ENCODE results near the gene MACROD2. TPM values are rescaled to one million over a fixed set of nuclear protein-coding genes. Genes with fewer than 3 reads are reported as not detected.

MACROD2 gene
- total and polyA plus RNA-seq, 2 of the 4 experiments (the other 2 are of a cell fraction): not detected

DNA sequence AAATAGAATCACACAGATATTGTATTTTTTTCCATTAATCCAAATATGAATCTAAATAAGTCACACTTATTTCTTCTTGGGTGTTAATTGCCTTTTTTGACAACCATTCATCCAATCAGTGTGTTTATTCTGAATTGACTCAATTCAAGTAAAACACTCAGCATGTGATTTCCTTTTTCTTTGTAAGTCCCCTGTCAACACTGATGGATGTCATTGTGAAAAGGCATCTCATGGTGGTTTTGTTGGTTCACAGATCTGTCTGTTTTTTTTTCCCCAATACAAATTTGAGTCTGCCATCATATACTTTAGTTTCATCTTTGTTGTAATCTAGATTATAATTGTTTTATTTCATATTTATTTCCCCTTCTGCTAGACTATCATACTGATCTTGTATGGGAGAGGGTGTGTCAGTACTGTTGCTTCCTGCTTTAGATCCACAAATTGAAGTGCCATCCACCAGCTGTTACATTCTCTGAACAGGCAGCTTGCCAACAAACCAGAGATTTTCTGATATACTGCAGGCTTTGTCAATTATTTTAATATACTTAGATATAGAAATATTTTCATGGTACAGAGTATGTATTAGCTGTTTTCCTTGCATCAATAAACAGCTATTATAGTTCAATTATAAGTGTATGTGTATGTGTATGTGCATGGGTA, 406.3 kb downstream of the MACROD2 start:
- Histone ChIP-seq H3K4me3 (ENCODE audit: insufficient read depth, low read depth, low read length) (no peak overlapping the region), H2AK9ac (replicated peaks; ENCODE audit: low read depth, low read length, poor library complexity) (no peak overlapping the region), H4K20me1 (ENCODE audit: insufficient read depth, low read length) (no peaks in the 10 kb centered on the region), H3K4me1 (ENCODE audit: control insufficient read depth, insufficient read depth, low read length) (no peaks in the 10 kb centered on the region), H4K8ac (ENCODE audit: low read depth in 2 of 2, low read length in 2 of 2) (no peak overlapping the region), H4K5ac (ENCODE audit: low read depth, low read length) (no peak overlapping the region), H3K27me3 (ENCODE audit: control insufficient read depth, insufficient read depth, low read length) (no peaks in the 10 kb centered on the region), H2BK5ac (ENCODE audit: low read depth, low read length, poor library complexity, severe bottlenecking) (no peak overlapping the region), H3K4me2 (ENCODE audit: low read depth, low read length) (no peak overlapping the region), H3K27ac (ENCODE audit: insufficient read depth, low read length) (no peak overlapping the region), H3K4ac (ENCODE audit: low read depth, low read length) (no peak overlapping the region), H3K79me1 (ENCODE audit: low read depth in 1 of 2, low read length in 2 of 2) (no peaks in the 10 kb centered on the region), H2BK20ac (ENCODE audit: low read depth, low read length) (no peak overlapping the region), H2AK5ac (ENCODE audit: low read depth, low read length) (no peak overlapping the region), H3K23ac (ENCODE audit: low read depth, low read length) (no peak overlapping the region), H3K9me1 (ENCODE audit: insufficient read depth, low read length) (no peaks in the 10 kb centered on the region), H4K91ac (ENCODE audit: insufficient read depth, low read depth, low read length) (no peak overlapping the region), H2BK15ac (ENCODE audit: low read depth, low read length) (no peak overlapping the region), H3K9me3 (ENCODE audit: control insufficient read depth, insufficient read depth, low read length) (no peaks in the 10 kb centered on the region), H3K9ac (ENCODE audit: low read depth, low read length) (no peak overlapping the region), H3K56ac (ENCODE audit: extremely low read depth, insufficient read depth, low read length) (no peak overlapping the region), H3K18ac (ENCODE audit: low read depth, low read length) (no peak overlapping the region), H2AFZ (replicated peaks; ENCODE audit: low read length, poor library complexity) (no peak overlapping the region), H2BK120ac (ENCODE audit: low read depth, low read length) (no peak overlapping the region), H3K36me3 (ENCODE audit: control insufficient read depth, insufficient read depth, low read length) (no peaks in the 10 kb centered on the region), H3K14ac (replicated peaks; ENCODE audit: low read depth, low read length) (no peak overlapping the region)
- BruUV-seq (replicated peaks): no TSS peak
- intact Hi-C loops (cut with micrococcal nuclease): no loop called here
- TF ChIP-seq FOS (IDR thresholded peaks at IDR 0.05; ENCODE audit: low read depth, low read length): no peak
- no peak for TF ChIP-seq RCOR1 (IDR thresholded peaks at IDR 0.05; ENCODE audit: insufficient replicate concordance, low read length)
- TF ChIP-seq BHLHE40 (IDR thresholded peaks at IDR 0.05; ENCODE audit: low read depth, low read length): no peak
- no peak for TF ChIP-seq RFX5 (IDR thresholded peaks at IDR 0.05; ENCODE audit: low read depth, low read length)
- TF ChIP-seq, protein P1, sequence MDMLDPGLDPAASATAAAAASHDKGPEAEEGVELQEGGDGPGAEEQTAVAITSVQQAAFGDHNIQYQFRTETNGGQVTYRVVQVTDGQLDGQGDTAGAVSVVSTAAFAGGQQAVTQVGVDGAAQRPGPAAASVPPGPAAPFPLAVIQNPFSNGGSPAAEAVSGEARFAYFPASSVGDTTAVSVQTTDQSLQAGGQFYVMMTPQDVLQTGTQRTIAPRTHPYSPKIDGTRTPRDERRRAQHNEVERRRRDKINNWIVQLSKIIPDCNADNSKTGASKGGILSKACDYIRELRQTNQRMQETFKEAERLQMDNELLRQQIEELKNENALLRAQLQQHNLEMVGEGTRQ (IDR thresholded peaks at IDR 0.05; ENCODE audit: low read depth, low read length): no peak
- no peak for TF ChIP-seq RAD21 (IDR thresholded peaks at IDR 0.05; ENCODE audit: low read length)
- no peak for TF ChIP-seq MXI1 (IDR thresholded peaks at IDR 0.05; ENCODE audit: borderline replicate concordance, low read depth, low read length)
- no peak for TF ChIP-seq MAZ (IDR thresholded peaks at IDR 0.05; ENCODE audit: borderline replicate concordance, low read depth, low read length)
- TF ChIP-seq MAFK (IDR thresholded peaks at IDR 0.05; ENCODE audit: low read depth, low read length): no peak
- no peak for TF ChIP-seq POLR2A (IDR thresholded peaks at IDR 0.05; ENCODE audit: low read depth, low read length)
- no peak for TF ChIP-seq CEBPB (IDR thresholded peaks at IDR 0.05; ENCODE audit: low read depth, low read length)
- no peak for TF ChIP-seq ELK1 (IDR thresholded peaks at IDR 0.05; ENCODE audit: borderline replicate concordance, low read depth, low read length)
- TF ChIP-seq, protein P2, sequence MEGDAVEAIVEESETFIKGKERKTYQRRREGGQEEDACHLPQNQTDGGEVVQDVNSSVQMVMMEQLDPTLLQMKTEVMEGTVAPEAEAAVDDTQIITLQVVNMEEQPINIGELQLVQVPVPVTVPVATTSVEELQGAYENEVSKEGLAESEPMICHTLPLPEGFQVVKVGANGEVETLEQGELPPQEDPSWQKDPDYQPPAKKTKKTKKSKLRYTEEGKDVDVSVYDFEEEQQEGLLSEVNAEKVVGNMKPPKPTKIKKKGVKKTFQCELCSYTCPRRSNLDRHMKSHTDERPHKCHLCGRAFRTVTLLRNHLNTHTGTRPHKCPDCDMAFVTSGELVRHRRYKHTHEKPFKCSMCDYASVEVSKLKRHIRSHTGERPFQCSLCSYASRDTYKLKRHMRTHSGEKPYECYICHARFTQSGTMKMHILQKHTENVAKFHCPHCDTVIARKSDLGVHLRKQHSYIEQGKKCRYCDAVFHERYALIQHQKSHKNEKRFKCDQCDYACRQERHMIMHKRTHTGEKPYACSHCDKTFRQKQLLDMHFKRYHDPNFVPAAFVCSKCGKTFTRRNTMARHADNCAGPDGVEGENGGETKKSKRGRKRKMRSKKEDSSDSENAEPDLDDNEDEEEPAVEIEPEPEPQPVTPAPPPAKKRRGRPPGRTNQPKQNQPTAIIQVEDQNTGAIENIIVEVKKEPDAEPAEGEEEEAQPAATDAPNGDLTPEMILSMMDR (conservative IDR thresholded peaks at IDR 0.05; ENCODE audit: low read depth, low read length): no peak
- no peak for TF ChIP-seq SMC3 (IDR thresholded peaks at IDR 0.05; ENCODE audit: low read depth, low read length)
- ChIA-PET CTCF (no interaction called here), POLR2A (ENCODE audit: unreplicated experiment) (no interaction called here)
- in situ Hi-C loops (cut with MboI; ENCODE audit: low sequenced_read_pairs): no loop called here
- no peak for DNase-seq
- dilution Hi-C loops (cut with HindIII; ENCODE audit: low sequenced_read_pairs, unreplicated experiment): no loop called here
- ATAC-seq (ENCODE audit: low read depth): no peak

All from IMR-90 (cell line).